GM19035 (cell line): ENCODE data around the gene POLR3F.
"Not testable (repeated sequence)": the region's sequence is repeated elsewhere in the genome, so short reads cannot be mapped to it uniquely, and the experiment has no call there.

ENCODE experiments used
- ATAC-seq: cut with Tn5 transposase; IDR thresholded peaks from one replicate; pipeline ENCODE4 v1.9.1; 2021; ENCODE audit not compliant: unreplicated experiment

POLR3F gene

GRCh38 chr20:18504479-18505060 is 37.4 kb downstream of the POLR3F start:
- no peak for ATAC-seq

GRCh38 chr20:18506744-18507143 is 39.6 kb downstream of the POLR3F start:
- ATAC-seq, result no peak

- peak; percentile 95 for ATAC-seq
These were observed 40.3 kb downstream of the POLR3F start, which contains the start of gene SEC23B for GRCh38 chr20:18507218-18508191. SEC23B (plus strand) TSS chr20:18507940; CDS start chr20:18510836, 2,896 bp downstream.

GRCh38 chr20:18511571-18511970 is 44.4 kb downstream of the POLR3F start:
- no peak for ATAC-seq

GRCh38 chr20:18513208-18513607 is 46.0 kb downstream of the POLR3F start:
- ATAC-seq, result no peak

GRCh38 chr20:18514127-18514526 is 46.9 kb downstream of the POLR3F start:
- ATAC-seq, result no peak

- ATAC-seq, result no peak
These were observed 48.8 kb downstream of the POLR3F start for GRCh38 chr20:18515973-18516372.

- ATAC-seq, result not testable (repeated sequence)
These were observed 54.9 kb downstream of the POLR3F start for GRCh38 chr20:18522066-18522465.

- ATAC-seq, result no peak
These were observed 55.9 kb downstream of the POLR3F start for GRCh38 chr20:18523066-18523465.

GRCh38 chr20:18524646-18525045 is 57.5 kb downstream of the POLR3F start:
- no peak for ATAC-seq

GRCh38 chr20:18526761-18527160 is 59.6 kb downstream of the POLR3F start:
- not testable (repeated sequence) for ATAC-seq

GRCh38 chr20:18527339-18527738 is 60.1 kb downstream of the POLR3F start:
- no peak for ATAC-seq

GRCh38 chr20:18527836-18528235 is 60.6 kb downstream of the POLR3F start:
- ATAC-seq, result no peak

- no peak for ATAC-seq
These were observed 61.9 kb downstream of the POLR3F start for GRCh38 chr20:18529041-18529440.

GRCh38 chr20:18532626-18533025 is 65.4 kb downstream of the POLR3F start:
- no peak for ATAC-seq

- ATAC-seq, result no peak
These were observed 66.3 kb downstream of the POLR3F start for GRCh38 chr20:18533491-18533890.

GRCh38 chr20:18533978-18534644 is 66.9 kb downstream of the POLR3F start:
- ATAC-seq, result no peak
